ENCODE results near the gene HNRNPUL1. TPM values are rescaled to one million over a fixed set of nuclear protein-coding genes. Genes with fewer than 3 reads are reported as not detected.
A peak's percentile ranks its signal among the peaks of the same experiment; 100 is the strongest.

The HNRNPUL1 gene
- total and polyA plus RNA-seq, 9 of the 15 experiments (the other 6 are each of a cell fraction or from before 2014, with no cell fraction given): 7.3 to 211 (median 85.0) TPM

- peak in 2 of 4 experiments; percentile 30 to 40 for DNase-seq (ENCODE audit: extremely low read depth in 1 of 4, low spot score in 3 of 4)
- BruUV-seq (replicated peaks): no TSS peak
- H3K27me3 ChIP-seq (ENCODE audit: control insufficient read depth in 2 of 2, insufficient read depth in 2 of 2, low read length in 2 of 2): no peaks in the 10 kb centered on the region
- H3K79me2 ChIP-seq (ENCODE audit: control insufficient read depth, insufficient read depth, low read length): peaks cover 45% of the 10 kb centered on the region
- peak overlapping the region; percentile 55; the same call in 2 of the 3 replicates for H3K27ac ChIP-seq (ENCODE audit: extremely low read depth, low read depth, low read length)
- ChIA-PET POLR2A (interaction anchor here (0.6 to 1.3 kb wide), 3 partner anchors 64 to 286 kb away, joined by 3 to 4 read pairs (median 3); no protein-coding TSS in a partner anchor), CTCF (ENCODE audit: low intra/inter-chr PET ratio) (interaction anchor here (0.6 kb wide), 1 partner anchor 123 kb away, joined by 4 read pairs; no protein-coding TSS in a partner anchor)
- no peak for ATAC-seq
- no peak overlapping the region for H2AFZ ChIP-seq (ENCODE audit: low read depth, low read length)
- peak overlapping the region in 1 of 2 experiments; percentile 50; a peak in 1 of 4 replicates for H3K9ac ChIP-seq (ENCODE audit: insufficient read depth in 1 of 2, low read depth in 2 of 2, low read length in 2 of 2)
- peaks cover 52 to 65% of the 10 kb centered on the region in 2 experiments for H3K4me1 ChIP-seq (replicated peaks in 1 of 2; ENCODE audit: control insufficient read depth in 2 of 2, insufficient read depth in 2 of 2, low read length in 2 of 2)
- no peak overlapping the region for H3K4me2 ChIP-seq (ENCODE audit: insufficient read depth, low read length)
- peaks cover 75% of the 10 kb centered on the region for H3K36me3 ChIP-seq (ENCODE audit: control insufficient read depth, insufficient read depth, low read length)
- 80% methylated on average over 16 of the region's 33 CpGs for WGBS (ENCODE audit: insufficient coverage, low coverage, missing lambda C conversion rate)
- no peaks in the 10 kb centered on the region for H3K9me3 ChIP-seq (replicated peaks; ENCODE audit: control insufficient read depth, insufficient read depth, low read depth, low read length)
- no peak overlapping the region for H3K4me3 ChIP-seq
- H4K20me1 ChIP-seq (replicated peaks; ENCODE audit: control insufficient read depth, insufficient read depth, low read length): peaks cover 3% of the 10 kb centered on the region
- peaks cover 5% of the 10 kb centered on the region for H3K9me1 ChIP-seq (ENCODE audit: control insufficient read depth, insufficient read depth, low read length)
- intact Hi-C loops (cut with micrococcal nuclease) (loop anchor here (10.0 kb wide), 1 partner anchor 237 kb away; no protein-coding TSS in a partner anchor), in situ Hi-C loops (cut with MboI) (no loop called here)
- FAIRE-seq: no peak
- TF ChIP-seq SNRNP70 (optimal IDR thresholded peaks at IDR 0.05; ENCODE audit: low read depth, low read length) (no peak), TRIM28 (IDR thresholded peaks at IDR 0.05) (no peak), MTA1 (IDR thresholded peaks at IDR 0.05; ENCODE audit: borderline replicate concordance) (no peak), TAF9B (IDR thresholded peaks at IDR 0.05; ENCODE audit: partially characterized antibody) (no peak), CSDE1 (IDR thresholded peaks at IDR 0.05) (no peak), TAF15 (IDR thresholded peaks at IDR 0.05; ENCODE audit: low read depth, low read length) (no peak), KLF10 (CRISPR knock-in tag; IDR thresholded peaks at IDR 0.05) (no peak), GABPA (tag; conservative IDR thresholded peaks at IDR 0.05; ENCODE audit: low read depth) (peak; percentile 73; the same call in 1 of the 2 replicates)
- TF ChIP-seq, protein P1, sequence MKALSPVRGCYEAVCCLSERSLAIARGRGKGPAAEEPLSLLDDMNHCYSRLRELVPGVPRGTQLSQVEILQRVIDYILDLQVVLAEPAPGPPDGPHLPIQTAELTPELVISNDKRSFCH (CRISPR knock-in tag; IDR thresholded peaks at IDR 0.05): no peak
- TF ChIP-seq, protein P1 (tag; IDR thresholded peaks at IDR 0.05): no peak
- TF ChIP-seq, protein P2, sequence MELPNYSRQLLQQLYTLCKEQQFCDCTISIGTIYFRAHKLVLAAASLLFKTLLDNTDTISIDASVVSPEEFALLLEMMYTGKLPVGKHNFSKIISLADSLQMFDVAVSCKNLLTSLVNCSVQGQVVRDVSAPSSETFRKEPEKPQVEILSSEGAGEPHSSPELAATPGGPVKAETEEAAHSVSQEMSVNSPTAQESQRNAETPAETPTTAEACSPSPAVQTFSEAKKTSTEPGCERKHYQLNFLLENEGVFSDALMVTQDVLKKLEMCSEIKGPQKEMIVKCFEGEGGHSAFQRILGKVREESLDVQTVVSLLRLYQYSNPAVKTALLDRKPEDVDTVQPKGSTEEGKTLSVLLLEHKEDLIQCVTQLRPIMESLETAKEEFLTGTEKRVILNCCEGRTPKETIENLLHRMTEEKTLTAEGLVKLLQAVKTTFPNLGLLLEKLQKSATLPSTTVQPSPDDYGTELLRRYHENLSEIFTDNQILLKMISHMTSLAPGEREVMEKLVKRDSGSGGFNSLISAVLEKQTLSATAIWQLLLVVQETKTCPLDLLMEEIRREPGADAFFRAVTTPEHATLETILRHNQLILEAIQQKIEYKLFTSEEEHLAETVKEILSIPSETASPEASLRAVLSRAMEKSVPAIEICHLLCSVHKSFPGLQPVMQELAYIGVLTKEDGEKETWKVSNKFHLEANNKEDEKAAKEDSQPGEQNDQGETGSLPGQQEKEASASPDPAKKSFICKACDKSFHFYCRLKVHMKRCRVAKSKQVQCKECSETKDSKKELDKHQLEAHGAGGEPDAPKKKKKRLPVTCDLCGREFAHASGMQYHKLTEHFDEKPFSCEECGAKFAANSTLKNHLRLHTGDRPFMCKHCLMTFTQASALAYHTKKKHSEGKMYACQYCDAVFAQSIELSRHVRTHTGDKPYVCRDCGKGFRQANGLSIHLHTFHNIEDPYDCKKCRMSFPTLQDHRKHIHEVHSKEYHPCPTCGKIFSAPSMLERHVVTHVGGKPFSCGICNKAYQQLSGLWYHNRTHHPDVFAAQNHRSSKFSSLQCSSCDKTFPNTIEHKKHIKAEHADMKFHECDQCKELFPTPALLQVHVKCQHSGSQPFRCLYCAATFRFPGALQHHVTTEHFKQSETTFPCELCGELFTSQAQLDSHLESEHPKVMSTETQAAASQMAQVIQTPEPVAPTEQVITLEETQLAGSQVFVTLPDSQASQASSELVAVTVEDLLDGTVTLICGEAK (IDR thresholded peaks at IDR 0.05): no peak
- TF ChIP-seq, protein P2 (CRISPR knock-in tag; IDR thresholded peaks at IDR 0.05): no peak
- TF ChIP-seq, protein P3, sequence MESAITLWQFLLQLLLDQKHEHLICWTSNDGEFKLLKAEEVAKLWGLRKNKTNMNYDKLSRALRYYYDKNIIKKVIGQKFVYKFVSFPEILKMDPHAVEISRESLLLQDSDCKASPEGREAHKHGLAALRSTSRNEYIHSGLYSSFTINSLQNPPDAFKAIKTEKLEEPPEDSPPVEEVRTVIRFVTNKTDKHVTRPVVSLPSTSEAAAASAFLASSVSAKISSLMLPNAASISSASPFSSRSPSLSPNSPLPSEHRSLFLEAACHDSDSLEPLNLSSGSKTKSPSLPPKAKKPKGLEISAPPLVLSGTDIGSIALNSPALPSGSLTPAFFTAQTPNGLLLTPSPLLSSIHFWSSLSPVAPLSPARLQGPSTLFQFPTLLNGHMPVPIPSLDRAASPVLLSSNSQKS (CRISPR knock-in tag; IDR thresholded peaks at IDR 0.05): no peak
Measured at GRCh38 chr19:41327576-41328156, 63.5 kb downstream of the HNRNPUL1 start.

All from K562 (cell line).